IMR-90 (cell line): Measurements from ENCODE around the gene PIMREG. TPM values are rescaled to one million over a fixed set of nuclear protein-coding genes. Genes with fewer than 3 reads are reported as not detected.

Experiments used
- ATAC-seq: fragments of 200-7000 bp; cut with Tn5 transposase; 2 replicates; pipeline ENCODE4 v1.9.1; 2020; ENCODE audit warnings: low read depth, mild to moderate bottlenecking, moderate library complexity
- BruUV-seq: library from RNA; stranded (reverse); fragments of 400-500 nt; replicated peaks from 2 replicates; lab custom pipeline; 2021; lab: Mats Ljungman, UMichigan
- CTCF ChIA-PET: fragments of 300-600 bp; formaldehyde crosslinking; extraction: SDS; loops from one replicate; lab custom pipeline; 2021; ENCODE audit warnings: antibody characterized with exemption; lab: Yijun Ruan, JAX
- POLR2A ChIA-PET: fragments of 300-600 bp; sonication (Branson Sonifier 250); formaldehyde crosslinking; loops from one replicate; lab custom pipeline; 2022; ENCODE audit warnings: antibody characterized with exemption; ENCODE audit not compliant: unreplicated experiment; lab: Charles Lee
- DNase-seq: peaks from one replicate; pipeline ENCODE4 v3.0.0; 2013
- H2AFZ ChIP-seq: replicated peaks from 2 replicates; pipeline ENCODE3; 2013; ENCODE audit warnings: low read length, mild to moderate bottlenecking; ENCODE audit not compliant: poor library complexity
- H2AK5ac ChIP-seq: 2 replicates; pipeline ENCODE4 v1.6.1; 2013; ENCODE audit warnings: low read depth, low read length, inconsistent platforms
- H2AK9ac ChIP-seq: replicated peaks from 2 replicates; pipeline ENCODE3; 2013; ENCODE audit warnings: mild to moderate bottlenecking, low read depth, low read length, moderate library complexity; ENCODE audit not compliant: poor library complexity
- H2BK120ac ChIP-seq: 2 replicates; pipeline ENCODE4 v1.6.1; 2013; ENCODE audit warnings: low read depth, low read length, inconsistent platforms
- H2BK15ac ChIP-seq: 3 replicates; pipeline ENCODE4 v1.6.1; 2013; ENCODE audit warnings: low read depth, low read length, inconsistent platforms
- H2BK20ac ChIP-seq: 2 replicates; pipeline ENCODE4 v1.6.1; 2013; ENCODE audit warnings: low read depth, mild to moderate bottlenecking, inconsistent platforms, low read length, moderate library complexity
- H2BK5ac ChIP-seq: 2 replicates; pipeline ENCODE4 v1.6.1; 2013; ENCODE audit warnings: mild to moderate bottlenecking, low read depth, low read length, inconsistent platforms; ENCODE audit not compliant: poor library complexity, severe bottlenecking
- H3K14ac ChIP-seq: replicated peaks from 2 replicates; pipeline ENCODE4 v1.6.1; 2013; ENCODE audit warnings: low read depth, low read length, inconsistent platforms
- H3K18ac ChIP-seq: 2 replicates; pipeline ENCODE4 v1.6.1; 2013; ENCODE audit warnings: low read depth, low read length, control low read depth
- H3K23ac ChIP-seq: 2 replicates; pipeline ENCODE4 v1.6.1; 2013; ENCODE audit warnings: low read depth, low read length, inconsistent platforms
- H3K27ac ChIP-seq: 2 replicates; pipeline ENCODE4 v1.5.1; 2013; ENCODE audit warnings: mild to moderate bottlenecking, control low read depth, low read length; ENCODE audit not compliant: insufficient read depth
- H3K27me3 ChIP-seq: 2 replicates; pipeline ENCODE4 v1.6.1; 2013; ENCODE audit warnings: low read length; ENCODE audit not compliant: control insufficient read depth, insufficient read depth
- H3K36me3 ChIP-seq: 2 replicates; pipeline ENCODE4 v1.6.1; 2013; ENCODE audit warnings: low read length, mixed read lengths; ENCODE audit not compliant: control insufficient read depth, insufficient read depth
- H3K4ac ChIP-seq: 2 replicates; pipeline ENCODE4 v1.6.1; 2013; ENCODE audit warnings: low read depth, low read length, inconsistent platforms
- H3K4me1 ChIP-seq: 2 replicates; pipeline ENCODE4 v1.6.1; 2013; ENCODE audit warnings: low read length, mixed read lengths; ENCODE audit not compliant: control insufficient read depth, insufficient read depth
- H3K4me2 ChIP-seq: 2 replicates; pipeline ENCODE4 v1.6.1; 2013; ENCODE audit warnings: low read depth, mild to moderate bottlenecking, control low read depth, low read length, moderate library complexity
- H3K4me3 ChIP-seq: 2 replicates; pipeline ENCODE4 v1.5.1; 2013; ENCODE audit warnings: low read depth, mild to moderate bottlenecking, control low read depth, low read length, moderate library complexity; ENCODE audit not compliant: insufficient read depth
- H3K56ac ChIP-seq: 2 replicates; pipeline ENCODE4 v1.6.1; 2013; ENCODE audit warnings: low read length, inconsistent platforms; ENCODE audit not compliant: insufficient read depth; ENCODE audit errors: extremely low read depth
- H3K79me1 ChIP-seq, 2 experiments: 2 replicates each; pipeline ENCODE4 v1.6.1; 2013; ENCODE audit warnings: low read length in 2 of 2, inconsistent platforms in 1 of 2, low read depth in 1 of 2
- H3K9ac ChIP-seq: 2 replicates; pipeline ENCODE4 v1.6.1; 2013; ENCODE audit warnings: low read depth, low read length, control low read depth
- H3K9me1 ChIP-seq: 2 replicates; pipeline ENCODE4 v1.6.1; 2013; ENCODE audit warnings: low read length, inconsistent platforms; ENCODE audit not compliant: insufficient read depth
- H3K9me3 ChIP-seq: 2 replicates; pipeline ENCODE4 v1.6.1; 2013; ENCODE audit warnings: low read length; ENCODE audit not compliant: control insufficient read depth, insufficient read depth
- H4K20me1 ChIP-seq: 2 replicates; pipeline ENCODE4 v1.6.1; 2013; ENCODE audit warnings: low read length, inconsistent platforms; ENCODE audit not compliant: insufficient read depth
- H4K5ac ChIP-seq: 2 replicates; pipeline ENCODE4 v1.6.1; 2013; ENCODE audit warnings: mild to moderate bottlenecking, low read depth, low read length, control low read depth
- H4K8ac ChIP-seq, 2 experiments: 2 replicates each; pipeline ENCODE4 v1.6.1; 2013; ENCODE audit warnings: low read depth in 2 of 2, low read length in 2 of 2, control low read depth in 1 of 2, inconsistent platforms in 1 of 2
- H4K91ac ChIP-seq: 2 replicates; pipeline ENCODE4 v1.6.1; 2013; ENCODE audit warnings: low read depth, low read length, inconsistent platforms; ENCODE audit not compliant: insufficient read depth
- BHLHE40 ChIP-seq: fragments of 150-350 bp; IDR thresholded peaks from 2 replicates; pipeline ENCODE4 v1.6.1; 2016; ENCODE audit warnings: mild to moderate bottlenecking, low read depth, low read length
- CEBPB ChIP-seq: IDR thresholded peaks from 2 replicates; pipeline ENCODE4 v1.6.1; 2012; ENCODE audit warnings: low read depth, low read length, improper control_type of control experiment
- CHD1 ChIP-seq: IDR thresholded peaks from 2 replicates; pipeline ENCODE4 v1.6.1; 2012; ENCODE audit warnings: low read depth, low read length, improper control_type of control experiment
- FOS ChIP-seq: fragments of 150-350 bp; IDR thresholded peaks from 2 replicates; pipeline ENCODE4 v1.6.1; 2016; ENCODE audit warnings: low read depth, low read length
- MAFK ChIP-seq: IDR thresholded peaks from 2 replicates; pipeline ENCODE4 v1.6.1; 2012; ENCODE audit warnings: low read depth, low read length, improper control_type of control experiment
- MAZ ChIP-seq: IDR thresholded peaks from 2 replicates; pipeline ENCODE4 v1.6.1; 2012; ENCODE audit warnings: low read depth, mild to moderate bottlenecking, low read length, improper control_type of control experiment, moderate library complexity, borderline replicate concordance
- MXI1 ChIP-seq: IDR thresholded peaks from 2 replicates; pipeline ENCODE4 v1.6.1; 2012; ENCODE audit warnings: low read depth, mild to moderate bottlenecking, low read length, moderate library complexity, borderline replicate concordance
- NFE2L2 ChIP-seq: fragments of 150-350 bp; IDR thresholded peaks from 2 replicates; pipeline ENCODE4 v1.6.1; 2016; ENCODE audit warnings: low read depth, mild to moderate bottlenecking, low read length
- POLR2A ChIP-seq: IDR thresholded peaks from 2 replicates; pipeline ENCODE4 v1.6.1; 2012; ENCODE audit warnings: mild to moderate bottlenecking, low read depth, low read length
- RAD21 ChIP-seq: IDR thresholded peaks from 2 replicates; pipeline ENCODE4 v1.6.1; 2012; ENCODE audit warnings: low read length, improper control_type of control experiment
- RCOR1 ChIP-seq: IDR thresholded peaks from 2 replicates; pipeline ENCODE4 v1.6.1; 2012; ENCODE audit warnings: mild to moderate bottlenecking, low read length, improper control_type of control experiment; ENCODE audit not compliant: insufficient replicate concordance
- RFX5 ChIP-seq: IDR thresholded peaks from 2 replicates; pipeline ENCODE4 v1.8.0; 2012; ENCODE audit warnings: low read depth, mild to moderate bottlenecking, low read length, moderate library complexity
- SMC3 ChIP-seq: fragments of 150-350 bp; IDR thresholded peaks from 2 replicates; pipeline ENCODE4 v1.6.1; 2016; ENCODE audit warnings: low read depth, mild to moderate bottlenecking, antibody characterized with exemption, low read length, moderate library complexity
- WGBS, 2 experiments: methylation state at CpG; one replicate each; pipeline versions ENCODE4 v1.1.5 to v1.1.7; 2013; ENCODE audit warnings: missing lambda C conversion rate in 2 of 2; ENCODE audit not compliant: insufficient read length in 1 of 2; ENCODE audit errors: extremely low coverage in 2 of 2; 5-methylcytosine and 5-hydroxymethylcytosine counted together
- dilution Hi-C: fragments of 300-500 bp; cut with HindIII; formaldehyde crosslinking; loops from one replicate; pipeline ENCODE4 v1.14.3; 2018; ENCODE audit warnings: low sequenced_read_pairs; ENCODE audit not compliant: unreplicated experiment
- in situ Hi-C: fragments of 300-500 bp; cut with MboI; formaldehyde crosslinking; loops from 3 replicates; pipeline ENCODE4 v1.14.3; 2019; ENCODE audit warnings: low sequenced_read_pairs, inconsistent platforms, mixed read lengths
- intact Hi-C: fragments of 100-400 bp; cut with micrococcal nuclease; formaldehyde crosslinking; loops from 2 replicates; pipeline ENCODE4 v1.10.0; 2022
- polyA plus RNA-seq, 3 experiments: library from polyadenylated mRNA; depleted of rRNA; stranded (reverse); fragments of >200 nt; gene quantifications; 2 replicates each; pipeline ENCODE4 v1.2.3, GENCODE V29; 2012; ENCODE audit warnings: low replicate concordance in 1 of 3
- total RNA-seq: library from RNA; depleted of rRNA; stranded (reverse); fragments of >200 nt; gene quantifications from 2 replicates; pipeline ENCODE4 v1.2.3, GENCODE V29; 2012
- TF ChIP-seq, protein P1 (sequence below): conservative IDR thresholded peaks from 2 replicates; pipeline ENCODE4 v1.5.1; 2012; ENCODE audit warnings: mild to moderate bottlenecking, low read depth, low read length, improper control_type of control experiment
- TF ChIP-seq, protein P2 (sequence below): fragments of 150-350 bp; IDR thresholded peaks from 2 replicates; pipeline ENCODE4 v1.6.1; 2017; ENCODE audit warnings: mild to moderate bottlenecking, antibody characterized with exemption, low read length, low read depth
- TF ChIP-seq, protein P3 (sequence below): fragments of 150-350 bp; IDR thresholded peaks from 2 replicates; pipeline ENCODE4 v1.6.1; 2016; ENCODE audit warnings: low read depth, mild to moderate bottlenecking, low read length, moderate library complexity, borderline replicate concordance

PIMREG gene
- total and polyA plus RNA-seq, 2 of the 4 experiments (the other 2 are of a cell fraction), result 21.5 to 25.9 TPM

DNA sequence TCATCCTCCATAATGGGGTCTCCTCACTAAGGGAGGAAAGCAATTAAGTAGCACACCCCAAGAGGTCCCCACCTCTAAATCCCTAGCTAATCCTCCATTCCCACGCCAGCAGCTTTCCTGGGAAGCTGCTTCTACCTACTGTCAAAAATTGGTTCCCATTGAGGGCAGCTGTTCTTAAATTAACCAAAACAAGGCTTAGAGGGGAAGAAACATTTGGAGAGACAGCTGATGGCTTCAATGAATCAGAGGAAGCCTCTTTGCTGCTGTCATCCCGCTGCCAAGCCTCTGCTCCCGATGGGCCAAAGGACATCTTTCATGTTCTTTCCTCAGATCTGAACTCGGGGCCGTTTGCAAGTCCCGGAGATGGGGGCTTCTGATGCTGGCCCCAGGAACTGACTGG lies 36.0 kb upstream of the PIMREG start:
- no peak overlapping the region for H3K4me3 ChIP-seq
- H3K9me3 ChIP-seq, result no peaks in the 10 kb centered on the region
- H4K20me1 ChIP-seq, result no peaks in the 10 kb centered on the region
- H3K36me3 ChIP-seq, result no peaks in the 10 kb centered on the region
- no peak overlapping the region for H3K18ac ChIP-seq
- no peak overlapping the region for H2AFZ ChIP-seq
- H4K91ac ChIP-seq, result no peak overlapping the region
- peaks cover 10% of the 10 kb centered on the region; the same call in 1 of the 2 replicates for H3K27me3 ChIP-seq
- no peaks in the 10 kb centered on the region for H3K9me1 ChIP-seq
- no peak for ATAC-seq
- dilution Hi-C loops (no loop called here), intact Hi-C loops (loop anchor here (10.0 kb wide), 1 partner anchor 113 kb away; no protein-coding TSS in a partner anchor), in situ Hi-C loops (loop anchor here (25.0 kb wide), 1 partner anchor 221 kb away; no protein-coding TSS in a partner anchor)
- CTCF ChIA-PET, result no interaction called here
- WGBS, 2 experiments, result 29% methylated on average over 4 of the region's 6 CpGs; no CpG with 5 or more reads in 1 of the 2 experiments
- no peak overlapping the region for H3K4me2 ChIP-seq
- no peak for TF ChIP-seq MXI1
- no peak for TF ChIP-seq RAD21
- TF ChIP-seq FOS, result no peak
- no peak for TF ChIP-seq MAZ
- TF ChIP-seq RFX5, result no peak
- TF ChIP-seq, protein P1, sequence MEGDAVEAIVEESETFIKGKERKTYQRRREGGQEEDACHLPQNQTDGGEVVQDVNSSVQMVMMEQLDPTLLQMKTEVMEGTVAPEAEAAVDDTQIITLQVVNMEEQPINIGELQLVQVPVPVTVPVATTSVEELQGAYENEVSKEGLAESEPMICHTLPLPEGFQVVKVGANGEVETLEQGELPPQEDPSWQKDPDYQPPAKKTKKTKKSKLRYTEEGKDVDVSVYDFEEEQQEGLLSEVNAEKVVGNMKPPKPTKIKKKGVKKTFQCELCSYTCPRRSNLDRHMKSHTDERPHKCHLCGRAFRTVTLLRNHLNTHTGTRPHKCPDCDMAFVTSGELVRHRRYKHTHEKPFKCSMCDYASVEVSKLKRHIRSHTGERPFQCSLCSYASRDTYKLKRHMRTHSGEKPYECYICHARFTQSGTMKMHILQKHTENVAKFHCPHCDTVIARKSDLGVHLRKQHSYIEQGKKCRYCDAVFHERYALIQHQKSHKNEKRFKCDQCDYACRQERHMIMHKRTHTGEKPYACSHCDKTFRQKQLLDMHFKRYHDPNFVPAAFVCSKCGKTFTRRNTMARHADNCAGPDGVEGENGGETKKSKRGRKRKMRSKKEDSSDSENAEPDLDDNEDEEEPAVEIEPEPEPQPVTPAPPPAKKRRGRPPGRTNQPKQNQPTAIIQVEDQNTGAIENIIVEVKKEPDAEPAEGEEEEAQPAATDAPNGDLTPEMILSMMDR, result no peak
- TF ChIP-seq POLR2A, result no peak
- TF ChIP-seq, protein P2, sequence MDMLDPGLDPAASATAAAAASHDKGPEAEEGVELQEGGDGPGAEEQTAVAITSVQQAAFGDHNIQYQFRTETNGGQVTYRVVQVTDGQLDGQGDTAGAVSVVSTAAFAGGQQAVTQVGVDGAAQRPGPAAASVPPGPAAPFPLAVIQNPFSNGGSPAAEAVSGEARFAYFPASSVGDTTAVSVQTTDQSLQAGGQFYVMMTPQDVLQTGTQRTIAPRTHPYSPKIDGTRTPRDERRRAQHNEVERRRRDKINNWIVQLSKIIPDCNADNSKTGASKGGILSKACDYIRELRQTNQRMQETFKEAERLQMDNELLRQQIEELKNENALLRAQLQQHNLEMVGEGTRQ, result no peak
- TF ChIP-seq CEBPB, result no peak
- no peak for TF ChIP-seq CHD1
- TF ChIP-seq MAFK, result no peak
- TF ChIP-seq, protein P3, sequence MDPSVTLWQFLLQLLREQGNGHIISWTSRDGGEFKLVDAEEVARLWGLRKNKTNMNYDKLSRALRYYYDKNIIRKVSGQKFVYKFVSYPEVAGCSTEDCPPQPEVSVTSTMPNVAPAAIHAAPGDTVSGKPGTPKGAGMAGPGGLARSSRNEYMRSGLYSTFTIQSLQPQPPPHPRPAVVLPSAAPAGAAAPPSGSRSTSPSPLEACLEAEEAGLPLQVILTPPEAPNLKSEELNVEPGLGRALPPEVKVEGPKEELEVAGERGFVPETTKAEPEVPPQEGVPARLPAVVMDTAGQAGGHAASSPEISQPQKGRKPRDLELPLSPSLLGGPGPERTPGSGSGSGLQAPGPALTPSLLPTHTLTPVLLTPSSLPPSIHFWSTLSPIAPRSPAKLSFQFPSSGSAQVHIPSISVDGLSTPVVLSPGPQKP, result no peak
- no peak for TF ChIP-seq SMC3
- TF ChIP-seq BHLHE40, result no peak
- no peak for TF ChIP-seq RCOR1
- TF ChIP-seq NFE2L2, result no peak
- H4K8ac ChIP-seq, result no peak overlapping the region
- H2BK5ac ChIP-seq, result no peak overlapping the region
- H2AK9ac ChIP-seq, result no peak overlapping the region
- H3K9ac ChIP-seq, result no peak overlapping the region
- no peak overlapping the region for H4K5ac ChIP-seq
- H3K56ac ChIP-seq, result no peak overlapping the region
- no peaks in the 10 kb centered on the region for H3K79me1 ChIP-seq
- no peaks in the 10 kb centered on the region for H3K4me1 ChIP-seq
- H2BK15ac ChIP-seq, result no peak overlapping the region
- no TSS peak for BruUV-seq
- no peak overlapping the region for H3K14ac ChIP-seq
- no peak overlapping the region for H3K27ac ChIP-seq
- H3K4ac ChIP-seq, result no peak overlapping the region
- POLR2A ChIA-PET, result no interaction called here
- DNase-seq, result no peak
- H2BK120ac ChIP-seq, result no peak overlapping the region
- no peak overlapping the region for H3K23ac ChIP-seq
- H2AK5ac ChIP-seq, result no peak overlapping the region
- no peak overlapping the region for H2BK20ac ChIP-seq
